Measurements from ENCODE around the gene HOXD9.

Gene HOXD9

DNA sequence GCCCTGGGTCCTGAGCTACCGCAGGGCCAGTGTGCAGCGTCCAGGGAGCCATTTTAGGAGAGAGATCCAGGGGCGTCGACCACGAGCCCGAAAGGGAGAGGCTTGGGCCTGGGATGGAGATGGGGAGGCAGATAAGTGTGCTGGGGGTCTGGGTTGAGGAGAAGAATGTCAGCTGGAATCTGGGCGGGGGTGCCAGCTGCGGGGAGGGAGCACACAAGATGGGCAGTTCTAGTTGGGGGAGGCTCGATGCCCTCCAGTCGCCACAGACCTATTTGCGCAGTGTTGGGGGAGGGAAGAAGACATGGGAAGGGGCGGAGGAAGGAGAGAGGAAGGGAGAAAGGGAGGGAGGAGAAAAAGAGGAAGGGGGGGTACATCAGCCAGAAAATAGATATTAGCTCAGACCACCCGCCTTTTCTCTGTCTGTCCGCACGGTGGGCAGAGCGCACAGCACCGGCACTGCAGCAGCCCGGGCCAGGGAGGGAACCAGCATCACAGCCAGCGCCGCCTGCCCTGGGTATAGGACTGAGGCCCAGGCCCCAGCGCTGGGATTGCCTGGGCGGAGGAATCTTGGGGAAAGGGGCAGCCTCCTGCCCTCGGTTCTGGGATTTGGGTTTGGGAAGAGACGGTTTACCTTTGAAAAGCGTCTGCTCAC is 17.3 kb upstream of the HOXD9 start:
- DNase-seq, result no peak
- intact Hi-C loops (cut with DNase I), result no loop called here

DNA sequence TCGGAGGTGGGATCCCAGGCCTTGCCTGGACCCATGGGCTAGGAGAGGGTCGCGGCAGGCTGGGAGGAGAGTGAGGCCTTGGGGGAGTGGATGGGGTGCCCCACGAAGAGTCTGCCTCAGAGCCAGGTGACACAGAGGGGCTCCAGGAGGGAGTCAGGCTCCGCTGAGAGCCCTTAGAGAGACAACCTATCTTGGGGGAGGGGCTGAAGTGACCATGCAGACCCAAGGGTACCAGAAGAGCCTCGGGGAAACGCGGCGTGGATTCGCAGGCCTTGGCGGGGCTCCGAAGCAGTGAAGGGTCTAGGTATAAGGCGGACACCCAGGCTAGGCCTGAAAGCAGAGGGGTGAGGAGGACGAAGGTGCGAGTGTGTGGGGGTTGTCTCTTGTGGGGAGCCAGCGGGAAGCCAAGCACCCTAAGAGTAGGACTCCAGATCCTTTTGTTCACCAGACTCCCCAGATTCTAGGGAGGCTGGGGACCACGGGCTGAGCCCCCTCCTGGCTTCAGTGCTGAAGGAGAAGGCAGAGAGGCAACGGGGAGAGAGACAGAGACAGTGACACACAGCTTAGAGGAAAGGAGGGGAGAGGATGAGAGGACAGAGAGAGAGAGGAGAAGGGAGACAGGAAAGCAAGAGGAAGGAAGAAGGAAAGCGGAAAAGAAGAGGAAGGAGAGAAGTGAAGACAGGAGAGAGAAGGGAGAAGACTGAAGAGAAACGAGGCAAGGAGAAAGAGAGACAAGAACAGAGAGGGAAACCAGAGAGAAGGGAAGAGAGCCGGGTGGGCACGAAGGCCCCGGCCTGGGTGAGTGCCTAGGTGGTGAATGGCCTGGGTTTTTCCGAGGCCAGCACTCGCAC is 16.6 kb upstream of the HOXD9 start:
- DNase-seq, result no peak
- intact Hi-C loops (cut with DNase I), result no loop called here

DNA sequence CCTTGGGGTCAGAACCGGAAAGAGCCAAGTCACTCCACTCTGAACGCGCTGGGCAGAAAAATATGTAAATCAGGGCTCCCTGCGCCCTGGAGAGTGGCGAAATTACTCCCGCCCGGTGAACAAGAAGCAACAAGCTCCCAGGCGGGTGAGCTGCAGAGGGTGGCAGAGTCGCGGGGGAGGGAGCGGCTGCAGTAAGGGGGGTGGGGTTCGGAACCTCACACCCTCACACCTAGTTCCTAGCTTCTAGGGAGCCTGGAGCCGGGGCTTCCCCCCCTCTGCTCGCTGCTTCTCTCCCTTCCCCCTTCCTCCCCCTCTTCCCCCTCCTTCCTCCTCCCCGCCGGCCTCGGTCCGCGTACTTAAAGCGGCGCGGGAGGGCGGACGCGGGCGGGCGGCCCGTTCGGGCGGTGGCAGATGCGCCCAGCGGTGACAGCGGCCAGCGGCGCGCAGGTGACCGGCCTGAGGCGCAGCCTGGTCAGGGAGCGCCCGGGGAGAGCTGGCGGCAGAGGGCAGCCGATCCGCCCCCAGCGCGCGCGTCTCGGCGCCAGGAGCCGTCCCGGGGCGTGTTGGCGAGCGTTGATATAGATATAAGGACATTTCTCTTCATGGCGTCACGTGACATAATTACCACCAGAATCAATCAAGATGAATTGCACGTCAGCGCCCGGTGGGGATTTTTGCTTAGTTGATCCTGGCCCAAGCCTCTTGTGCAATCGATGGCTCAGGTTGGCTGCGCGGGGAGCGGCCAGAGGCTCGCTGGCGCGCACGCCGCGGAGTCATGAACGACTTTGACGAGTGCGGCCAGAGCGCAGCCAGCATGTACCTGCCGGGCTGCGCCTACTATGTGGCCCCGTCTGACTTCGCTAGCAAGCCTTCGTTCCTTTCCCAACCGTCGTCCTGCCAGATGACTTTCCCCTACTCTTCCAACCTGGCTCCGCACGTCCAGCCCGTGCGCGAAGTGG is 15.7 kb upstream of the HOXD9 start, which contains the start of gene HOXD11:
HOXD11 (plus strand) TSS at position 700 of the 959 bp plus-strand sequence; CDS start at position 776, 76 bp downstream.
- intact Hi-C loops (cut with DNase I), result no loop called here
- DNase-seq, result peak in 1 of 42 donors; percentile 32

DNA sequence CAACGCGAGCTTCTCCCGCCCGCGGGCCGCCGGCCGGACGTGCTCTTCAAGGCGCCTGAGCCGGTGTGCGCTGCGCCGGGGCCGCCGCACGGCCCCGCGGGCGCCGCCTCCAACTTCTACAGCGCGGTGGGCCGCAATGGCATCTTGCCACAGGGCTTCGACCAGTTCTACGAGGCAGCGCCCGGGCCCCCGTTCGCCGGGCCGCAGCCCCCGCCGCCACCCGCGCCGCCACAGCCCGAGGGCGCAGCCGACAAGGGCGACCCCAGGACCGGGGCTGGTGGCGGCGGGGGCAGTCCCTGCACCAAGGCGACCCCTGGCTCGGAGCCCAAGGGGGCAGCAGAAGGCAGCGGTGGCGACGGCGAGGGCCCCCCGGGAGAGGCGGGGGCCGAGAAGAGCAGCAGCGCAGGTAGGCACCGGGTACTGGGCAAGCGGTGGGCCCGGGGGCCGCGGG is 14.8 kb upstream of the HOXD9 start:
- intact Hi-C loops (cut with DNase I), result no loop called here
- no peak for DNase-seq

DNA sequence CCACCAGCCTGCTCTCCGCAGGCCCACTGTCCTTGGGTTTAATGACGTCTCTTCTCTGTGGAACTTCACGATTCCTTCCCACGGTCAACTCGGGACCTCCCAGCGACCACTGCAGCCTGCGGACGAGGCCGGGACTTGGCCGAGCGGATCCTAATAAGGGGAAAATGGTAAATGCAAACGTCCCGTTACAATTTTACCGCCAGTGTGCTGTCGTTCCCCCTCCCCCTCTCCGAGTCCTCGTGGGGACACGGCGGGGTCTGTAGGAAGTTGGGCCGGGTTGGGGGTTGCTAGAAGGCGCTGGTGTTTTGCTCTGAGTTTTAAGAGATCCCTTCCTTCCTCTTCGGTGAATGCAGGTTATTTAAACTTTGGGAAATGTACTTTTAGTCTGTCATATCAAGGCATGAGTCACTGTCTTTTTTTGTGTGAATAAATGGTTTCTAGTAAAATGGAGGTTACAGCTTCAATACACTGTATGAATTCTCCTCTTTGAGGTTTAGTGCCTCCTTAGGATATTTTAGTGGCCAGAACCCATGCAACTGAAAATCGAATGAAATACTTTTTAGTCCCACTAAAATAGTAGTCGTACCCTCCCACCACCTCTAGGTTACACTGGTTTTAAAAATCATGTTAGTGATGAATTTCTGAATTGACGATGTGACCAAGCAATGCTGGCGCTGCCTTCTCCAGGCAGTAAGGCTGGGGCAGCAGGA is 13.2 kb upstream of the HOXD9 start:
- no peak for DNase-seq
- intact Hi-C loops (cut with DNase I), result no loop called here

DNA sequence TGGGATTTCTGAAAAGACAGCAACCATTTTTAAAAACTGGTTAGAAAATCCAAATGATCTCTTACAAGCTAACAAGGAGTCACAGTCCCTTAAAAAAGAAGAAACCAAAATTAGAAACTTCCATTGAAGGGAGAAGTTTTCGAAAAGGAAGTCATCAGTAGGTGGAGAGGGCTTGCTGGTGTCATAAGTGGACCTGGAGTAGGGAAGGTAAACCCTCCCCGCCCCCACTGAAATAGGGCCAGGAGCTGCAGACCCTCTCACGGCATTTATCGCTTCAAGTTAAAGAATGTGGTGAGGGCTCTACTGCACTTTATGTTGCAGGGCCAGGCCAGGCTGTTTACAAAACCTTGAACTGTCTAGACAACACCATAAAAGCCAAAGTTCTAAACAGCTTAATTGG is 12.6 kb upstream of the HOXD9 start:
- intact Hi-C loops (cut with DNase I), result no loop called here
- DNase-seq, result no peak

DNA sequence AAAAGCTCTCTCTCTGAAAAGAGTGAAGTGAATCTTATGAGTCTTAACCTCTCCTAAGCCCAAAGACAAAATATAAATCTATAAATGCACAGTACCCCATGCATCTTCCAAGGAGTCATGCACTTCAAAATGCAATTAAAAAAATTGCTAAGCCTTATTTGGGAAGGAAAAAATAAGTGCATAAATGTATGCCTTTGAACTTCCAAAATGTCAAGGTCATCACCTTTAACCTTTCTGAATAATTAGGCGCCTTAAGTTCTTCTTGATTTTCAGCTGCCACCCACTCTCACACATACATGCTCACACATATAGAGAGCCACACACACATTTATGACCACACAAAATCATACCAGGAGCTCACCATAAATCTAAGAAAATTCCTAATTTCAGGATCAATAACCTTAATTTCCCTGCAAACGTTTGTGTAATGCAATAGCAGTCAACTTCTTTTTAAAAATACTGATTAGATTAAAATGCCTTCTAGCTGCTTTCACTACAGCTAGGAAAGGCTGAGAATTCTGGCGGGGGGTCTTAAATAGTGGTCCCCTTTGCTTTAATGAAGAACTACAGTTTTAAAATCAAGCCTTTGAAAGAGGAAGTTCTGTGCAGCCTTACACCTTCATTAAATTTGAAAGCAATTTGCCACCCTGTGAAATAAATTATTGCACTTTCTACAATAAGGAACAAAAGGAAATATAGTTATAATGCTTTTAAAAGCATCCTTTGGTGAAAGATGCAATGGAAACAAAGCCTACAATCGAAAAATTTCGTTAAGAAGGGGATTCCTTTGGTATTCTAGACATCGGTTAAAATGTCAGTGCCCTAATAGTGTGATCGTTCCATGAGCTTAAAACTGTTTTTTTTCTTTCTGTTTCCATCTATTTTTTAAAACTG is 11.9 kb upstream of the HOXD9 start:
- DNase-seq, result no peak
- intact Hi-C loops (cut with DNase I), result no loop called here

DNA sequence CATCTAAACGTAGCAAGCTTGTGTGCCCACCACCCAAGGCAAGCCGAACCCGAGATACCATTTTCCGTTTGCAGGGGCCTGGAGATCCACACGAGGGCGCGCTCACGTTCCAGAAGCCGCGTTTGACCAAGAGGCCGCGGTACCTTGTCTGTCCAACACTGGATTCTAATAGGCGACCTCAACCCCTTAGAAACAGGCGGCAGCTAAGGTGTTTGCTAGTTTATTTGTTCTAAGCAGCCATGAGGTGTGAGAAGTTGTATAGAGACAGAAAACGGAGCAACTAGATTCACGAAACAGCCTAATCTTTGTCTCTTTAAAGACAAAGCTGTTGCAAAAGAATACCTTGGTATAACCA is 11.2 kb upstream of the HOXD9 start:
- peak in 5 of 42 donors; percentile 14 to 50 (median 19) for DNase-seq

DNA sequence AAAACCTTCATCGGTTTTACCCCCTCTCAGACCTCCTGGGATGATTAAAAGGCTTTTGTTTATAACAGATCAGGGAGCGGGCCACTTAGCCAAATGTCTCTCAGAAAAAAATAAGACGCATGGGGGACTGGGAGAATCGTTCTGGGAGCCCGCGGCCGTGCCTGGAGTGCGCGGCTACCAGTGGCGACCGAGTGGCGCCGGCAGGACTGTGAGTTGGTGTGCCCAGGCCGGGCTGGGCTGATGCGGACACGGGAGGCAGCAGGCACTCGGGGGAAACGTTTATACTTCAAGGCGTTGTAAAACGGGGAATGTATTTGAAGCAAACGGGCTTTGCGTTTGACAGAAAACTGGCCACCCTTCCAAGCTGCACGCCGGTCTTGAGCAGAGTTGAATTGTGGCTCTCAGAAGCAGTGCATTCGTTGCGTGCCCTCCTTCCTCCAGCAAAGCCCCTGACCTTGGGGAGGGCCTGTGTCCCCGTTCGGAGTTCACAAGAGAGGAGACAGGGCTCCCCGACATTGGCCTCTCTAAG is 10.6 kb upstream of the HOXD9 start:
- DNase-seq, result no peak
- intact Hi-C loops (cut with DNase I), result no loop called here

More for the DNA sequence above, 11.2 kb upstream of the HOXD9 start:
- intact Hi-C loops (cut with DNase I), result no loop called here

DNA sequence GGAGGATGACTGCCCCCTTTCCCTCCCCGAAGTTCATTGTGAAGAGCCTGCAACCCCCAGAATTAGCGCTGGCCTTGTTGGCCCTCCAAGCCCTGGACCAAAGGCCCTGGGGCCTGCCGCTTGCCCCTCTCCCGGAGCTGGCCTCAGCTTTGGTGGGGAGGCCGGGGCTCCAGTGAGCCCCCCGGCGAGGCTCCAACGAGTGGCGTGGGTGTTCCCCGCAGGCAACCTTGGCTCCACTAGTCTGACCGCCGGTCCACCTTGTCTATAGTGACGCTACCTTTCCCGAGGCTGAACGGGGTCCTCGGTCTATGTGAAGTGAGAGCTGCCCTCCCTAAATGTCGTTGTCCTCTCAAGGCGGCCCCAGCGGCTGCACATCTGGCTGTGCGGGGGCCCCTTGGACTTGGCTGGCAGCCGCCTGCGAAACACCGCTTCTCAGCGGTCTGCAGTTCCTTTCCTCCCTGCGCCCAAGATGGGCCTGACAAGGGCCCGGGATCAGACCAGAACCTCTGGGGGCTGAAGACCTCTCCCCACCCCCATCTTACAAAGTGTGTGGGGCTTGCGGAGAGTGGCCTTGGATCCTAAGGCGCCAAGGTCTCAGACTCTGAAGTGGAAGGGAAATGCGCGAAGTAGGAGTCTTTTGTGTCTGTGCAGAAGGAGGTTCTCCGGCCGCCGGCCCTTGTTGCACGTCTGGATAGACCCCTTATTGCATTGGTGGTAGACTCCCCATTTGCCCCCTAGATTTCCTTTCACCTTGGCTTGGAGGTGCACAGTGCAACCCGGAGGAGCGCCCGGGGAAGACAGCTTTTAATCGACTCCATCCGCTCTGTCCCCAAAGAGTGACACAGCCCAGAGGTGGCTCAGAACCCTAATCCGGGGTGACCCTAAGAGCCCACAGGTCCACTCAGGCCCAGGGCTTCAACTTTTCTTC is 9.9 kb upstream of the HOXD9 start:
- no peak for DNase-seq

DNA sequence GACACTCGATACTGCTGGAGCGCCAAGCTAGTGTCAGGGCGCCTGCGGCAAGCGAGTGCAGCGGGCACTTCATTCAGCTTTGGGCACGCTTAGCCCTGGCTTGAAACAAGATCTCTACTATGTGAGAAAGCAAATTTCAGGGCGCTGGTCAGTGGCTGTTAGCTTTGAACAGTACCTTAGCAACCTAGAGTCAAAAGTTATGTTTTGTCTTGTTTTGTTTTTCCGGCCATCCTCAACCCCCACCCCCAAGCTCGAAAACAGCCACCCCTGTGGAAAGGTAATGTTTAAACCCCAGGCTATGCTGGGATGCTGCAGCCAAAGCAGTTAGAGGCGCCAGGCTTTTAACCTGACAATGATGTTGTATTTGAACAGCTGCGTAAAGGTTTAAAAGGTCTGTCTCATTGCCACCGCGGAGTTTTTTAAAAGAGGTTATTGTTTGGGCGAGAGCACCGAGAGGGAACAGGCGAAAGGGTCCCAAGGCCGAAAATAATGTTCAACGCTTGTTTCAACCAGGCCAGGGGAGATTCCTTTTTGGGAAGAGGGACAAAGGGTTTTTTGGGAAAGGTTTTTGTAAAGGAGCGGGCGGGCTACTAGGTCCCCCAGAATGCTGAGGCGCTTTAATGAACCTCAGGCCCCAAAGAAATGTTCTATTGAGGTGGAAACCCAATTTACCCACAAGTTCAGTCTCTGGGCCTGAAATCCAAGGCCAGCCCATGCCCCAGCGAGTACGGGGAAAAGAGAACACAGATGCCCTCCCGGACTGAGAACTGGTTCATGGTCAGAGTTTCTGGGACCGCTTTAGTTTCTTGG is 8.2 kb upstream of the HOXD9 start:
- intact Hi-C loops (cut with DNase I), result no loop called here
- DNase-seq, result no peak

More for the DNA sequence above, 9.9 kb upstream of the HOXD9 start:
- intact Hi-C loops (cut with DNase I), result no loop called here

DNA sequence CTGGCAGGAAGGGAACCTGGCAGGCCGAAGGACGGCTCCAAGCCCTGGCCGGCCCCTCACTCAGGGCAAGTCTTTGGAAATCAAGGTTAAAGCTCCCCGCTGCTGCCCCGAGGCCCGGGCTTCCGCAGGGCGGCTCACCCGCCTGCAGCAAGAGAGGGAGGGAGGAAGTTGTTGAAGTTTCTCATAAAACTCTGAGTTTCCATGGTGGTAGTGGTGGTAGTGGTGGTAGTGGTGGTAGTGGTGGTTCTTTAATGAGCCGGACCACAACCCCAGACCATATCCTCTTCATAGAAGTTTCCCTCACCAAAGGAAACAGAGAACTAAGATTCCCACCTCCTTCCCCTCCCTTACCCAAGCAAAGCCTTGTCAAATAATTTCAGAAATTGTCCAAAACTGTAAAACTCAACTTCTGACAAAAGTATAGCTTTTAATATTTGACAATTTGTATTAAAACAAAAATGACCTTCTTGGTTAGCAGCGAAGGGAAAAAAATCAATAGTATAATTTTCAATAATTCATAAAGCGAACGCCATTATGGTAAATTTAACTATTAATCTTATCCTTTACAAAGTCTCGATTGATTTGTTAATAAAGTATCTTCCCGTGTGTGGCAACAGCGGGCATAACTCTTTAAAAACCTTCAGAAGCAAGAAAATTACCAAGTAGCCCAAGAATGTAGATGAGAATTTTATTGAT is 7.4 kb upstream of the HOXD9 start:
- DNase-seq, result no peak
- intact Hi-C loops (cut with DNase I), result no loop called here

DNA sequence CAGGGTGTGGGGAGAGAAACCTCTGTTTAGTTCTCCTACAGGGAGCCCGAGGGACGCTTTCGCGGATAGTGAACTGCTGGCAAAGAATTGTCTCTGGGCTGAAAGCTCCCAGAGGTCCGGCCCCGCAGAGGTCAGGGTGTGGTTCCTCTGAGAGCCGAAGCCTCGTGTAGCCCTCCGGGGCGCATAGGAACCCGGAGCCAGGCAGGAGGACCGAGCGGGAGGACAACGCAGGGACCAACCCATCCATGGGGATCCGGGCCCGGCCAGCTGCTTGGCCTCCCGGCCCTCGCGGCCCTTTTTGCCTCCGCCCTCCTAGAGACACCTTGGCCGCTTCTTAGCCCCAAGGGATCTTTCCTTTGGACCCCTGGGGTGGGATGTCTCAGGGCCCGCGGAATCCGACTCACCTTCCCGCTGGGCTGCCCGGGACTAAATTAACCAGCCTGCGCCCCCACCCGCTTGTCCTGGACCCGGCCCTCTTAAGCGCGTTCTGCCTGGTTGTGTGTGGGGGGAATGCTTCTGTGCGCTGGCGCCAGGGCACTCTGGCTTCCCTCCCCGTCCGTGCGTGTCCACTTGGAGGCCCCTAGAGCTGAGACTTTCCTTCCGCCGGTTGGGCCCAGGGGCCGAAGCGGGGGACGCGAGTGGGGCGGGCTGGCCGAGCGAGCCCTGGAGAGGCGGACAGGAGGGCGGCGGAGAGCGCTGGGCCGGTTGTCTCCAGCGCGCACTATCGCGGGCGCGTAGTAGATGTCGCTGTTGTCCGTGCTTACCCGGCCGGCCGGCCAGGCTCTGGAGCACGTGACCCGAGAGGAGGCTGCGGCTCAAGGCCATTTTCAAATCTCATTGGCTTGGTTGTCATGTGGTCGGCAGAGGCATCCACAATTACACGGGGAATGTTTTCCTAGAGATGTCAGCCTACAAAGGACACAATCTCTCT is 6.4 kb upstream of the HOXD9 start, which contains the start of gene HOXD10:
HOXD10 (plus strand) TSS at position 896 of the 931 bp plus-strand sequence. CDS start 56 bp downstream, outside the sequence.
- intact Hi-C loops (cut with DNase I), result no loop called here
- DNase-seq, result no peak

Data from head of caudate nucleus (tissue), 42 donors.